ENCODE measurements around the gene AMHR2.

The AMHR2 gene

DNA sequence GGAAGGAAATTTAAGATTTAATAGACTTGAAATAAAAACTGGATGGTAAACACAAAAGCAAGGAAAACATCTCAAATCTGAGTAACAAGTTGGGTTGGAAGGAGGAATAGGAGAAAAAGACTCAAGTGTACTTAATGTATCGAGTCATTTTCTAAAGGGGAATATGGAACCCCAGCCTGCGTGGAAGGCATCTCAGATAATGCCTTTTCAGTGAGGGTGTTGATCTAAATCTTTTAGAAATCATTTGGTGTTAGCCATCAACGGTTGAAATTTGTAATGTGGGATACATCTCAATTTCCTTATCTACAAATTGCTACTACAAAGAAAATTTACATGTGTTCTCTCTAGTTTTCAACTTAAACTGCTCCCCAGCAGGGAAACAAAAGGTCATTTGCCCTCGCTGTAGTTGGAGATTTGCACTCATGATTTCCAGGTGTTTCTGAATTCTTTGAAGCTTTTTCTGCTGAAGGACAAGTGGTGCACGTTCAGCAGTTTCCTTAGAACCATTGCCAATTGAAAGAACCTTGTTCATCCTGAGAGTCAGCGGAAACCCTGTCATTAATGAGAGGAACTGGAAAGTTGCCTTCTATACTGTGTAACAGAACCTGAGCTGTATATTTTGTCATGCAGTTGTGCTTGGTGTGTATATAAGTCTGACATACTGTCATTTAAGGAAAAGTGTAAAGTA is 30.4 kb downstream of the AMHR2 start:
- no peak for DNase-seq

DNA sequence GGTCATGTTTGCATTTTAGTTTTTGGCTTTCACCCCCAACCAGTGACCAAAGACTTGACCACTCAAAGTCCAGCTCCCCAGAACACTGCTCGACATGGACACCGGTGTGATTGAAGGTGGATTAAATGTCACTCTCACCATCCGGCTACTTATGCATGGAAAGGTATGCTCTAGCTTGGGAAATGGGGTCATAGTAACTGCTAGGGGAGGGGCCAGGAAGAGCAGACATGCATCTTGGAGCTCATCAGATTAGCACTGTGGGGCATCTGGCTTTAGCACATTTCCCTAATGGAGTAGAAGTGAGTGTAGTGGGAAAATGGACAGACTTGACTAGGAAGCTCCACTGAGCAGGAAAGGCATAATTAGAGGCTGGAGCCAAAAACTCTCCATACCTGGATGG is 31.1 kb downstream of the AMHR2 start:
- no peak for DNase-seq

DNA sequence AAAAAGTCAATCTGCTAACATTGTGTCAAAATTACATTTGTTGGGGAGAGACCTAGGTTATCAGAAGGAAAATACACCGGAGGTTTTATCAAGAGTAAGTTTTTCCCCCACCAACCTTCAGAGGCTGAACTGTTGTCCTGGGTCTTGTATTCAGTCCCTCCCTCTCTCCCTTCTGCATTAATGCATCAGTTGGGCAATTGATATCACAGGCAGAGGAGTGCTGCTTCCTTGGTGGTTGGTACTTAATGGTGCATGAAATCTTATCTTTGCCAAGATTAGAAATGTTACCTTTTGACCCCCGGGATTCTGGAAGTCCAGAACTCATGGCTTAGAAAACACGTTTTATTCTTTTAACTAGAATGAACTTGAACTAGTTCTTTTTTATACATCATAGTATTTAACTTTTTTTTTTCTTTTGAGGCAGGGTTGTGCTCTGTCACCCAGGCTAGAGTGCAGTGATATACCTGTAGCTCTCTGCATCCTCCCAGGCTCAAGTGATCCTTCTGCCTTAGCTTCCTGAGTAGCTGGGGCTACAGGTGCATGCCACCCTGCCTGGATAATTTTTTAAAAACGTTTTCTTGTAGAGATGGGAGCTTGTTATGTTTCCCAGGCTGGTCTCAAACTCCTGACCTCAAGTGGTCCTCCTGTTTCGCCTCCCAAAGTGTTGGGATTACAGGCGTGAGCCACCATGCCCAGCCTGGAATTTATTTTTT is 33.2 kb downstream of the AMHR2 start:
- no peak for DNase-seq

DNA sequence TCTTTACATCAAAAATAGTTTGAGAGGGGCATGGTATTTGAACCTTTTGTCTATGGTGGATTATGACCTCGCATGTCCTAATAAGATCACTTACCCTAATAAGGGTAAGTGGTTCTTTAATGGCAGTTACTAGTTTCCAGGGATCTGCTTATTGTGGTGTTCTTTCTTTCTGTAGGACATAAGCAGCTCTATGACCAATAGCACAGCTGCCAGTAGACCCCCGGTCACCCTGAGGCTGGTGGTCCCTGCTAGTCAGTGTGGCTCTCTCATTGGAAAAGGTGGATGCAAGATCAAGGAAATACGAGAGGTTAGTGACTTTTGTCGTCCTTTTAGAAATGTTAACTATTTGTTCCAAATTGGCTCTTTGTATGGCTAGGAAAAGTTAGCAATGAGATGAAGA is 35.4 kb downstream of the AMHR2 start:
- no peak for DNase-seq

DNA sequence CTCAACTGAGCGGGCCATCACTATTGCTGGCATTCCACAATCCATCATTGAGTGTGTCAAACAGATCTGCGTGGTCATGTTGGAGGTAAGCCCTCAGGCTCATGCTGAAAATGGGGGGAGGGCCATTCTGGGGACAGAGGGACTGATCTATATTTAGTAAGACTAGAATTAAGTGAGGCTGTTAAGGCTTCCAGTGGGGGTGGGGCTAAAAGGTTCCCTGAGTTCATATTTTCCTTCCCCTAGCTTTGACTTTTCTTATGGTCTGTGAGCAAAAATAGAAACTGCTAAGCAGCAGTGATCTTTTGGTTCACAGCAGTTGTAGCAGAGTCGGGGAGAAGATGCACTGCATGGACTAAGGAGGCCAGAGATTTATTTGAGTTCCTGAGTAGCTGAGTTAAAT is 37.4 kb downstream of the AMHR2 start:
- no peak for DNase-seq

DNA sequence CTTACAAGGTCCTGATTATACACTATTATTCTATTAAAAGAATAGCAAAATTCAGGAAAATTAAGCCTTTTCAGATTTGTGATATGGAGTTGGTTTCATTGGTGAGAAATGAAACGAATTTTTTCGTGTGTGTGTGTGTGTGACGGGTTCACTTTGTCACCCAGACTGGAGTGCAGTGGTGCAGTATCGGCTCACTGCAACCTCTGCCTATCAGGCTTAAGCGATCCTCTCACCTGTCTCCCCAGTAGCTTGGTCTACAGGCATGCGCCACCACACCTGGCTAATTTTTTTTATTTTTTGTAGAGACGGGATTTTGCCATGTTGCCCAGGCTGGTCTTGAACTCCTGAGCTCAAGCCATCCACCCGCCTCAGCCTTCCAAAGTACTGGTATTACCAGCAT is 37.9 kb downstream of the AMHR2 start:
- DNase-seq = no peak

DNA sequence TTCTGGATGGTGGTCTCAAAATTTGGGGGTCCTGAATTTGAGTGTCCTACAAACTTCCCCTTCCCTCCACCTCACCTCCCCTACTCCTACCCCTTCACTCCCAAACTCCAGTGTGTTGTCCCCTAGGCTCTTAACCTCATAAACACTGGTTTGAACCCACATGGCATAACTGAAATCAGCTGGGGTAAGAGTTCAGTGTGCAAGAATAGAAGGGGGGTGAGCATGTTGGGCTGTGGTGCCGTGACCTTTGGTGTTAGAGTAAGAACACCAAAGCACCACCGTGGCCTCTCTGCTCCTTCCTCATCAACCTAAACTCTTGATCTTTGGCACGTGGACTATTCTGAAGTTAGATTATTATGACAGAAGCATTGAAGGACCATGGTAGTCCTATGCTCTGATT is 39.3 kb downstream of the AMHR2 start:
- no peak for DNase-seq

DNA sequence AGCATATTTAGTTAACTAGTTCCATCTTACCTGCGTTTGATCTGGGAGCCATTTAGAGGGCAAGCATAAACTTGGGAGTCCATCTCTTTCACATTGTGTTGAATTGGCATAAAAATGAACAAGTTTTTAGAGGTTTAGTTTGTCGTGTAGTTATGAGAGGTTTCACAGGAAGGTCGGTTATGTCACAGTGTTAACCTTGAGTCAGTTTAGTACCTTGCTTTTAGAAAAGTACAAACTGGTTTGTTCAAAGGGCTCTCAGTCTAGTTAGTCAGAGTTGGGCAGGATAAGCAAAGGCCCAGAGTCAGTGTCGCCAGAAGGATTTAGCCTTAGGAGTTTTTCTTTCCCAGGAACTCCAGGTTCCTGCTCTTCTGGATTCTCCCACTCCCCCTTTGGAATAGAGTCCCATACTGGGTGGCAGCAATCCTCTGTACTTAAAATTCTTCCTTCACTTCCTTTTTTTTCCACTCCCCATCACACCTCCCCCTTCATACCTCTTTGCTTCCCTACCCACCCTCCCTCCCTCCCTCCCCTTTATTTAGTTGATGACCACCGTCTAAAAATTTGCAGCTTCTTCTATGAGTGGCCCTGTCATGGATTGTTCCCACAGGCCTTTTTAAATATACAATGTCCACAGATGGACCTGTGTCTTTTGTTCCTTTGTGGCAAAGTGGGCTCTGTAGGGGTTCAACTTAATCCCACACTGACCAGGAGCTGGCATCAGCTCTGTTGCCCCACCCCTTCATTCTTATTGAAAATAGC is 40.3 kb downstream of the AMHR2 start:
- DNase-seq = no peak

DNA sequence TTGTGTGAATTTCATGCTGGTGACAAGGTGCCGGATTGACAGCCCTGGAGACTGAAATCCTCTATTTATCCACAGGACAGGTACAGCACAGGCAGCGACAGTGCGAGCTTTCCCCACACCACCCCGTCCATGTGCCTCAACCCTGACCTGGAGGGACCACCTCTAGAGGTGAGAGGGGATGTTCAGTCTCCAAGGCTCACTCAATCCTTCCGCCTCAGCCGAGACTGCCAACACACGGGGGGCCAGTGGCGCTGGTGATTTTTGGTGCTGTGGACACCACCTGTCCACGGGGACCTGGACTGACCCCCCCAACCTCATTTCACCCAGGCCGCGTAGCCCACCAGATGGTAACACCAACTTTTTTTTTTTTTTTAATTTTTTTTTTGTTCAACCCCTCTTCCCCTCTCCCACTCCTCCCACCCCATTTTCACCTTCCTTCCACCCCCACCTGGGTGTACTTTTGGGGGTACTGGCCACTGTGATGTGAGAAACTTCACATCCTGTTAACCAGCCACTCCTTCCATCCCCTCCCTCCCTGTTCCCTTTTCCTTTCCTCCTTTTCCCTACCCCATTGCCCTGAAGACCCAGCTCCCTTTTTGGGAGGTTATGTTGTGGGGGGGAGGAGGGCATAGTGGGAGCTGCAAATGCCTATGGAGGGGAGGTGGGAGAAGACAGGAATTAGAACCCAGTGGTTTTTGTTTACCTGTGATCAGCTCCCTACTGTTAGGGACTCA is 41.2 kb downstream of the AMHR2 start:
- DNase-seq = no peak

DNA sequence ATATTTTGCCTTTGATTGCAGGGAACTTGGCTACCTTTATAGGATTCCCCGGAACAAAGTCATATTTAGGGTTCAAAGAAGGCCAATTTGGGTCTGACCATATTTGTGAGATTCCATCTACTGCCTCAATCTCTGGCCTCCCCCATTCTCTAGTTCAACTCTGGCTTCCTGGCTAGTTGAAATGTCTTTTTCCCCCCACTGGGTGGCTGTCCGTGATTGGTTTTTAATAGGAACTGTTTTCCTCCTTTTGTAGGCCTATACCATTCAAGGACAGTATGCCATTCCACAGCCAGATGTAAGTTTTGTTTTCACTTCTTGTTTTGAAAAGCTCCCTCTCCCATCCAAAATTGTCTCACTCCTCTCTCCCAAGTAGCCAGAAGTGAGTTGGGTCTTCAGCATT is 42.0 kb downstream of the AMHR2 start:
- peak in 1 of 4 experiments; percentile 23 for DNase-seq

DNA sequence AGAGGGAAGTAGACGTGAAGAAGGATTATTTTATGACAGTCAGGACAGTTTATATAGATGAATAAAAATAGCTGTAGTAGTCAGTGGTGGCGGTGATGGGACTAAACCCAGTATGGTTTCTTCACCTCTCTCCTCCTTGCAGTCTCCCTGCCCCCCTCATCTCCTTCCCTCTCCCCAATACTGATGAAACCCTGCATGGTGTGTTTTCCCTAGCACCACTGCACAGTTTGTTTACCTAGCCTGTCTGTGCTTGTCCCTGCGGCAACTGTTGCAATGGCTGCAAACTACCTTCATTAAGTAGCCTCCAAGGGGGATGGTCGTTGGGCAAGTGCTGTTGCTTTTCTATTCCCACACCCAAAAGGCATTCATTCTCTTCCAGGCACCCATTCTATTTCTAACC is 43.0 kb downstream of the AMHR2 start:
- no peak for DNase-seq

DNA sequence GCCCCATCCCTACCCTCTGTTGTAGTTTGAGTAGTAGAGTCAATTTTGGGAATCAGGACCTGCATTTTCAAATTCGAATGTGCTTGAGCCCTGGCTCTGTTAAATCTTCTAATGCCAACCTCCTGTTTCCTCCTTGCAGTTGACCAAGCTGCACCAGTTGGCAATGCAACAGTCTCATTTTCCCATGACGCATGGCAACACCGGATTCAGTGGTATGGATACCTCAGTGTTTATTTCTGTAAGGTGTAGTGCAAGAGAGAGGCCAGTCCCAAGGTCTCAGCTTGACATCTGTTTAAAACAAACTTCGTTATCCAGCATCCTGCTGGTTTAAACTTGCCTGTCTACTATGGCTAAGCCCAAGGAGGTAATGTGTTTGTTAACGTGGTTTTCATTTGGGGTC is 43.4 kb downstream of the AMHR2 start:
- no peak for DNase-seq

DNA sequence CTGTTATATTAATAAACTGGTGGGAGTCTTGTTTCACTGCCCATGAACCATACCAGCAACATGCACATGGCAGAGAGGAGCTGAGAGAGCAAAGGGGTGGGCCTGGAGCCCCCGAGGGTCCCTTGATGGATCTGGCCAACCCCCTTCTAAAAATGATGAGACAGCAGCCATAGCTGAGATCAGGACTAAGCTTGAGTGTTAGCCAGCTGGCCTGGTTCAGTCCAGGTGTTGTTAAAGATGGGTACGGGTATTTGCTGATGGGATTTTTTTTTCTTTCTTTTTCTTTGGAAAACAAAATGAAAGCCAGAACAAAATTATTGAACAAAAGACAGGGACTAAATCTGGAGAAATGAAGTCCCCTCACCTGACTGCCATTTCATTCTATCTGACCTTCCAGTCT is 44.2 kb downstream of the AMHR2 start:
- no peak for DNase-seq

DNA sequence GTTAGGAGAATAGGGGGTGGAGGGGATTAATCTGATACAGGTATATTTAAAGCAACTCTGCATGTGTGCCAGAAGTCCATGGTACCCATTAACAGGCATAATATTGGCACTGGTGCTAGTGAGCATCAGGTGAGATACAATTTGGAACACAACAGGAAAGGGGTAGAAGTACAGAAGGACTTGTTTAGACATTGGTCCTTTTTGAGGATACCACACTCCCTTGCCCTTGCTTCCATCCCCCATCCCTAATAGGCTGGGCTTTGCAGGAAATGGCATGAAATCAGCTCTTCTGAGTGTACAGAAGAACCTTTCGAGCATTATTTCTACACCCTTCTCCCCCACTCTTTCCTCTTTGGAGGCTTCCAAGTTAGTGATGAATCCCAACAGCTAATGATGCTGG is 44.6 kb downstream of the AMHR2 start:
- DNase-seq = no peak

DNA sequence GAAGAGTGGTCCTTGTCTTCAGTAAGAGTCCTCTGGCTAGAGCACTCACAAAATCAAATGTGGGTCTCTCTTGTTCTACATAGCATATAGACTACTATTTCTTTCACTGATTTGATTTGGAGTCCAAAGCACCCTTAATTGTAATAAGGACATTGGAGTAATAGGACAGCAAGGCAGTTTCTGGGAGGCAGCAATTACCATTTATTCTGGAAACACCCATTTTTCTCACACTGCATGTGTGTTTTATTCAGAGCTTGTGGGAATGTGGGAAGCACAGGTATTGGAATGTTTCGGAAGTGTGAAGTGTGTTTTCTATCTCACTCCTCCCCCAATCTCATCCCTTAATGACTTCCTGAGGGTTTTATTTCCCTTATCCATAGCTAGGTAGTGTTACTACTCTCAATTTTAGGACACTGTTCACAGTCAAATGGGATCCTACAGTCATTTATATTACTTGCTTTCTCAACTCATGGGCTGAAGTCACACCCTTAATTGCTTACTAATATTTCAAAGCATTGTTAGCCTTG is 48.5 kb downstream of the AMHR2 start:
- DNase-seq = no peak

DNA sequence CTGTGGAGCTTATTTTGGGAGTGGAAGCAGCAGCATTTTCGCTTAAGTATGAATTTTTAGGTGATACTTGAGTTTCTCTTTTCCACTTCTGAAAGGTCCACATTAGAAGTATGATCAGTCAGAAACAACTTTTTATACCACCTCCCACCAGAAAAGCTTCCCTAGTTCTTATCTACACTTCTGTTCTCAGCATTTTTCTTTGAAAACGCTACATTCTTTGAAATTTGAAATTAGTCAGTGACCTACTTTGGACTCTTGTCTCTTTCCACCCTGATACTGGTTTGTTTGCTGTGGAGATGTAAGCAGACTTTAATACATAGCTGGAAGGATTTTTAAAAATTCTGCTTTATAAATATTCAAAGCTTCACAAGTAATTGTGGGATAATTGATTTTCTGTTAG is 50.4 kb downstream of the AMHR2 start:
- DNase-seq = no peak

DNA sequence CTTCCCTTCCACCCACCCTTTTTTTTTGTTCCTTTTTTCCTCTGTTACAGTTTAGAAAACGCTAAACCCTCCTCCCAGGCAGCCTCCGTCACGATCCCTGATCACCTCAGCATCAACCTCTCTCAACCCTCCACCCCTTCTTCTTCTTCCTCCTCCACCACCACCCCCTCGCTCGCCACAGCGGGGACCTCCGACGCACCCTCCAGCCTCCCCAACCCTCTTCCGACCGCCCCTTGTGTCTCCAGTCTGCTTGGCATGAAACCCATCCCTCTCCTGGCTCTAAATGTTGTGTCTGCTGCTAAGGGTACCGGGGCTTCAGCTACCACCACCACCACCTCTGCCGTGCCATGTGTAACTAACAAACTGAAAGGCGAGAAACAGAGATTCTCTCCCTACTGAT is 51.2 kb downstream of the AMHR2 start:
- DNase-seq = peak in 2 of 4 experiments; percentile 35 to 36

DNA sequence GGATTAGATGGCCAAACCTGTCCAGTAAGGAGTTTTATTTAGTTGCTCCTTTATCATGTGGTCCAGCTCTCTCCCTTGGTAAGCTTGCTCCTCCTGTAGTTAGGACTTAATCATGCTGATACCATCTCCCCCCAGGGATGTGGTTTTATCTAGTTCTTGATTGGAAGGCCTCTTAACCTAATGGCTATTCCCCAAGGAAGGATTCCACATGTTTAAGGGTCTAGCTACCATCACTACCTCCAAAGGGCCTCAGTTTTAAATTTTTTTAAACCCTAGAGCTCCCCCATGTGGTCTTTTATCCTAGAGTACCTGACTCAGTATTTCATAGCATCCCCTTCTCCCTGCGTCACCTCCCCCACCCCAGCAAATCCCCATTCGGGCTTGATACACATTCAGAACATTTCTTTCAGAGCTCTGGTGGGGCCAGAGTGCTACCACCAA is 53.1 kb downstream of the AMHR2 start:
- DNase-seq = peak in 1 of 4 experiments; percentile 29

DNA sequence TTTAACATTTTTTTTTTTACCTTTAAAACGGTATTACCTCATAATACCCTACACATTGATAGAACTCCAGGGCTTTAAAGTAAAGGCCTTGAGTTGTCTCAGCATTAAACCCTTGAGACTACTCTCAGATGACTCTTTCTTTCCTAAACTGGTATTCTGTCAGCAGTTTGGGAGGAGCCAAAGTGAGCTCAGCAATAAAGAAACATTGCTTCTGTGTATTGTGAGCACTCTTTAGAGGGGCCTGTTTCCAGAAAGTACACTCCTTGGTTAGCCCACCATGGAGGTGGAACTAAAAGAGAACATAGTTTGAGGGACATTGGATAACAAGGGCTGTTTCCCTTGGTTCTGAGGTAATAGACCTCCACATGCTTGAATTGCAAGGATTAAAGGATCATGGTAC is 55.2 kb downstream of the AMHR2 start:
- DNase-seq = no peak

DNA sequence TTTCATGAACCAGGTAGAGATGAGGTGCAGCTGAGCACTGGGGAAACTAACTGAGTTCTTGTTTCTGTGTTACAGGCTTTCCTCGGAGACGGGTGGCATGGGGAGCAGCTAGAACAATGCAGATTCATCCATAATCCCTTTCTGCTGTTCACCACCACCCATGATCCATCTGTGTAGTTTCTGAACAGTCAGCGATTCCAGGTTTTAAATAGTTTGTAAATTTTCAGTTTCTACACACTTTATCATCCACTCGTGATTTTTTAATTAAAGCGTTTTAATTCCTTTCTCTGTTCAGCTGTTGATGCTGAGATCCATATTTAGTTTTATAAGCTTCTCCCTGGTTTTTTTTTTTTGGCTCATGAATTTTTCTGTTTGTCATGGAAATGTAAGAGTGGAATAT is 55.7 kb downstream of the AMHR2 start:
- DNase-seq = no peak

DNA sequence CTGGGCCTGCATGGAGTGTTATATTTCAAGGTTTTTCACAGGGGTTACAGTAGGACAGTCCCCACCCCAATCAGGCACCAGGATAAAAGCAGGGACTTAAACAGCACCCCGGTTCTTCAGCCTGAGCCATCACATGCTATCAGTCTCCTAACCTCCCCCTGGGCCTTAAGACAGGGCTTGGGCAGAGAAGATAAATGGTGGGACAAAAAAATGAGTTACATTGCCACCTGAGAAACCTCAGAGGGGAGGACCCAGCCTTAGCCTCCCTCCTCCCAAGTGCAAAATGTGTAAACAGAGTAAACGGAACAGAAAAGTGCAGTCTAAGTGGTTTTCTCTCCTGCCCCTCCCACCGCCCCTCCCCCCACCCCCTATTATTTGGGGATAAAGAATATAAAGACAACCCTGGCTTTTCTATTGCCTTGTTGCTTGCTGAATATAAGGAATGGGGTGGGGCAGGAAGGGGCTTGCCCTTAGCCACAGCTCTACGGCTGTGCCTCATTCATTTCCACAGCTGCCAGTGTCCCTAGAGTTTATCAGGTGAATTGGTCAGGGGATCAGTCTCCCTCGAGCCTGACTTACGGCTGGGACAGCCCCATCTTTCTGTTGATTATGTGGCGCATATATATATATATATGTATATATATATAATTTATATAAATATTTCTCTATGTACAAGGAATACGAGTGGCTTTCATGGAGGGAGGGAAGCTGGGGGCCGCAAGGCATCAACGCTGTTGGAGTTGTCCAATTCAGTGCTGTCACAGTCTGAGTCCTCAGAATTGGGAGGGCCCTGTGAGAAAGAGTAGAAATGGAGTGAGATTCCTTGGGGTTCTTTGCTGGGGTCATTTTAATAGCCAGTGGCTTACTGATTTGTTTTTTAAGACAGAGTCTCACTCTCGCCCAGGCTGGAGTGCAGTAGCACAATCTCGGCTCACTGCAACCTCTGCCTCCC is 57.1 kb downstream of the AMHR2 start:
- no peak for DNase-seq
